Fibroblast of upper back skin (primary cell): Measurements from ENCODE around the gene CCDC82.

Experiments
- DNase-seq: peaks from one replicate; pipeline ENCODE4 v3.0.0-alpha.2; 2013

The CCDC82 gene

DNA sequence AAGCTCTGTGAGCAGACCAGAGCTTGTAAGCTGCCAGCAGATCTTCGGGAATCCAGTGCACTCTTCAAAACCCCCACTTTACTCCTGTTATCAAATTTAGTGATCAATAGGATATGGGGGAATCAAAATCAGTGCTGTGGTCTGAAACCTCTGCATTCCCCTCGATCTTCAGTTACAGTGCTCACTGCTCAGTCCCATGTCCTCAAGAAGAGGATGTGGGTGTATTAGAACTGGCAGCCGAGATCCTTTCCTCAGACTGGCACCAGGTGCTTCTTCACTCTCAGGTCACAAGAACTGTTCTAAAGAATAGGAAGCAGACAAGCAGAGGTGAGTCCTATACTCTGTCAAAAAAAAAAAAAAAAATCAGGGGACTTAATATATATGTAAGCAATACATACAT is 31.4 kb downstream of the CCDC82 start:
- no peak for DNase-seq

DNA sequence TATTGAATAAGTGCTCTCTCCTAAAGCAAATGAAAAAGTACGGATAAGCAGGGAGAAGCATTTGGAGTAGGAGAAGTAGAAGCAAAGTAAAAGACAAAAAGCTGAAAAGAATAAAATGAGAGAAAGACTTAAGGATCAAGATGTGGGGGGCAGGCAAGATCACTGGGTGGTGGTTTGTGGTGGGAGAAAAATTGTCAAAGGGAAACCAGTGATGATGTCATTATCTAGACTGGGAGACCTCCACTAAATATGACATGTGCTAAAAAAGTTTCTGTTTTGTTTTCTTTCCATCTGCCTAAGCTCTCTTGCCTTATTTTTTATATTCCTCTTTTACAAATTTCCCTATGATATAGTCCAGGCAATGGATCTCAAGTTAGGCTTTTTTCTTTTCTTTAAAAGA is 31.9 kb downstream of the CCDC82 start:
- DNase-seq: peak; percentile 6

DNA sequence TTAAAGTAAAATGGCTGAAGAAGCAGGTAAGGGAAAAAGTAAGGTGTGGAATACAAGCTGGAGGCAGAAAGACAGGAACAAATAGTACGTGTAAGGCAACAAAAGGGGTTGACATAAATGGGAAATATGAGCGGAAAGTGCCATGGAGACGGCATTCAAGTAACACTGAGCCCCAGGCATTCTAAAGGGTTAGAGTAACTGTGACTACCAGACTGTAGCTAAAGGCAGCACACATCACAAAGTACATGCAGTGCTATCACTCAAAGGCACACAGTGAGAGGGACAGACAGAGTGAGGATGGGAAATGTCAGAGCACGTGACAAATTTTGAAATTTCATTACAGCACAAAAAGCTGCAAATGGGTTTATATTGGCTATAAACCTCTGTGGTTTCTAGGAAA is 32.9 kb downstream of the CCDC82 start:
- no peak for DNase-seq

DNA sequence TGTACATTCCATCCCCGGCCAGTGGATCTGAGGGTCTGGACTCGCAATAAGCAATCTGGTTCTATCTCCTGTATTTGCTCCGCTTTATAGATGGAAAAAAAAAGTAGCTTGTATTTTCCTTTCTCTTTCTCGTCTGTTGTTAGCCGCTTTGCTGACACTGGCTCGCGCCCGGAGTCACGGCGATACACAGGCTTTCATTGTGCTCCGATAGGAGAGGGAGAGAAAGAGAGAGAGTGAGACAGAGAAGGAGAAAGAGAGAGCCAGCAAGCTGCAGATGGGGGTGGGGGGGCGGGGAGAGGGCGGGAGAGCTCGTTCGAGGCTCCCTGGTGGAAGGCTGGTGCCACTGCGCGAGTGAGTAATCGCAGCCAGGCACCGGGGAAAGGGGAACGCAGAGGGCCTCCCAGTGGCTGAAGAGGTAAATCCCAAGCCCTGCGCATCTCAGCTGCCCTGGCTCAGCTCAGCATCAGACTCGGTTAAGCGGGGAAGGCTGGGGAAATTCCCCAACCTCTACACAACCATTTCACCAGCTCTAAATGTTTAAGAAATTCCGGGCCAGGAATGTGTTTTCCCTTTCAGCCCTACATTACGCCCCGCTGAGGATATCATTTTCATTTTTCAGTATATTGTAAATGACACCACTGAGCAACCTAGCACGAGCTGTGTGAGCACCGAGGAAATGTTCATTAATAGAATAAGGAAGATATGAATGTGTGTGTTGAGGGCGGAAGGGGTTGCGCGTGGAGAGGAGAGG is 46.6 kb downstream of the CCDC82 start, which contains the start of gene MAML2:
TSS of gene MAML2 (minus strand) at position 235 of the 751 bp plus-strand sequence. CDS start 1,300 bp downstream, outside the sequence.
- DNase-seq: peak; percentile 93

DNA sequence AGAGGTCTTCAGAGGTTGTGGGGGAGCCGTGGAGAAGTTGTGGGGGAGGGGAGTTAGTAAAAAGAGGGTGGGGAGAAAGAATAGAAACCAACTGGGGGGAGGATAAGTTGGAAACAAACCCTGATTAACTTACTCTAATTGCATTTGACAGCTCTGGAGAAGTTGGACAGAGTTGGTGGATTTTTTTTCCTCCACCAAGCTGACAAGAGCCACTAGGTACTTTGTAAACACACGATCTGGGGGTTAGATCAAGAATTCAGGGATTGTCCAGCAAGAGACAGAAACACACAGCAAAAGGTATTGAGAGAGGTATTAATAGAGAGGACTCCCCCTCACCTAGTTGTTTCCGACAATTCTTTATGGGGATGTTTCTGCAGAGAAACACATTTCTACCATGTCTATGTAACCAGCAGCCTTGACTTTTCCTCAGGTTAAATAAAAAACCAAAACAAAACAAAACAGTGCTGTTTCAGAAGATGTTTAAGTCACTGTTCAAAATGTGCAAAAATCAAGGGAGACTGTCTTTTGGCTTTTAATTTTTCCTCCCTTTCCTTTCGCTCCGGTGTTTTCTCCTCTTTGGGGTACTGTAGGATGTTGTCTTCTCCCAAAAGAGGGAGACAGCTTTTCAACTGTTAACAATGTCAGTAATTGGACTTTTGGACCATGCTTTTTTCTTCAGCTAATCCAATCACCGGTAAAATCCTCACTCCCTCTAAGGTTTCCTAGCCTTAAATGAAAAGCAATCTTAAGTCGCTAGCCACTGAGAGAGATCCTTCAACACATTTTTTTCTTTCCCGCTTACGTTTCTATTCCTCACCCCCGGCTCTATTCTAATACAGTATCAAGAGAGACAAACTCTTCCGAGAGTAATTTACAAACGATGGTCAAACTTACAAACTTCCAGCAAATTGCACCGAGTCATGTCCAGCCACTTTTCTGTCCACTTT is 47.4 kb downstream of the CCDC82 start:
- DNase-seq: no peak

DNA sequence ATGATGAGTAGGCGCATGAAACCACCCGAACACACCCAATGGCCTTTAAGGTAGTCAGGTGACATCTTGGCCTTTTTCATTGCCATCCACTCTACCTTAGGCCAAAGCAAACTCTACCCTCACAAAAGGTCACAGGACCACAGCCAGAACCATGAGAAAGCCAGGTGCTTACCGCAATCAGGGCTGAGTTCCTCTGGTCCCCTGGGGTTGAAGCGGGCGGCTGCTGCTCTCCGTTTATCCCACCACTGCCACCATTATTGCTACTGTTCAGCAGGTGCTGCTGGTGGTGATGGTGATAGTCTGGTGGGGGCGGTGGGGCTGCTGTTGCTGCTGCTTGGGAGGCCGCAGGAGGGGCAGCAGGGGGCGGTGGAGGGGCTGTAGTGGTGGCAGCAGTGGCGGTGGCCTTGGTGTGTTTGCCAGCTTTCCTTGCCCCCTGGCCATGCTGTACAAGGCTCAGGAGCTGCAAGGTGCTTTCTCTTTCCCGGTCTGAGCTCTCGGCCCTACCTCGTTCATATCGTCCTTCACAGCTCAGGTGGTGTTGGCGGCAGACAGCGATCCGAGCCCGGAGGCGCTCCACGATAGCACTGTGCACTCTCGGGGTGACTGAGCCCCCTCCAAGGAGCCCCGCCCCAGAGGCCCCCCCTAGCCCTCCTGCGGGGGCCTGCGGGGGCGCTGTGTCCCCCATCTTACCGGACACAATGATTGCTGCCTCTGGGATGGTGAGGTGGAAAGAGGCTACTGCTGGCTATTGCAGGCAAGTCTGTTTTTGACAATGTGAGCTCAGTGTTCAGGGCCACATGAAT is 48.3 kb downstream of the CCDC82 start:
- peak; percentile 47 for DNase-seq

DNA sequence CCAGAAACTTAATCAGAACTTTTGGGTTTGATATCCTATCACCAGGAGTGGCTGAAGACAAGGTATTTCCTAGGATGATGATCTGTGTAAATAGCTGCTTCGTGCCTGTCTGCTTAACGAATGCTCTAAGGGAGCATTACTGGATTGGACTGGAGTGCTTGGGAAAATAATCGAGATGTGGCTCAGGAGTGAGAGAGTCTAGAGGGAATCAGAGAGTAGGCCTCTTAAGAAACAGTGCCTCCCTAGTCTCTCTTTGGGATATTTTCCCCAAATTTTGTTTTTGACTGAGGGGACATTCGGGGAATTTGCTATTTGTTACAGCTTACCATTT is 49.2 kb downstream of the CCDC82 start:
- DNase-seq: no peak

DNA sequence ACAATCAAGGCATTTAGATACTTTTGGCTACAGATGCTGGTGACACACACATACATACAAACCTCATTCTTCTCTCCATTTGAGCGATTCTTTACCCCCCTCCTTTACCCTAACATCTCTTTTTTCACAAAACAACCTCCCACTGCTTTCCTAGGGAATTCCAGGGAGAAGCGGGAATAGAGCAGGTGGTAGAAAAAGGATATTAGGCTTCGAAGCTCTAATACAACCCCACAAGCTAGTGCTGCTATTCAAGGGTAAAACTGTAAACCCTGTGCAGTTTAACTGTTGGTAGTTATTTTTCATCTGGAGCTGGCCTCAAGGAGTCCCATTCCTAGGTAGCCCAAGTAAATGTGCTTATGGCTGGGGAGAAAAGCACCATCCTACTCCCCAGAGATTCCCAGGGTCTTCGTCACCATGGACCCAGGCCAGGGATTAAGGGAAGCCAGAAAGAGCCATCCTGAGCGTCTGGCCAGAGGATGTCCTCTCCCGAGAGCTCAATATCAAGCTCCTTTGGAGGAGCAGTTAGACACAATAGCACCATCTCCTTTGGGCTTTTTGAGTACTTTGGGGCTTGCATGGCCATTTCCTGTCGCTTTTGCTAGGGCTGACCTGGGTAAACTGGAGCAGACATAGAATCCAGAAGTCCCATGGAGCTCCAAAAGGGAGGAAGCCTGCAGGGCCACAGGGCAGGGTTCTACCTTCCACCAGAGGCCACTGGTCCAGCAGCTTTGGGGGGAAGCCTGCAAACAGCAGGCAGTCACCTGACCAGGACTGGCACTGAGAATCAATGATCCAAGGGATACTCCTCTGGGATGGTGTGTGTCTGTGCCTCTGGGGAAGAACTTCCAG is 49.8 kb downstream of the CCDC82 start:
- DNase-seq: no peak

DNA sequence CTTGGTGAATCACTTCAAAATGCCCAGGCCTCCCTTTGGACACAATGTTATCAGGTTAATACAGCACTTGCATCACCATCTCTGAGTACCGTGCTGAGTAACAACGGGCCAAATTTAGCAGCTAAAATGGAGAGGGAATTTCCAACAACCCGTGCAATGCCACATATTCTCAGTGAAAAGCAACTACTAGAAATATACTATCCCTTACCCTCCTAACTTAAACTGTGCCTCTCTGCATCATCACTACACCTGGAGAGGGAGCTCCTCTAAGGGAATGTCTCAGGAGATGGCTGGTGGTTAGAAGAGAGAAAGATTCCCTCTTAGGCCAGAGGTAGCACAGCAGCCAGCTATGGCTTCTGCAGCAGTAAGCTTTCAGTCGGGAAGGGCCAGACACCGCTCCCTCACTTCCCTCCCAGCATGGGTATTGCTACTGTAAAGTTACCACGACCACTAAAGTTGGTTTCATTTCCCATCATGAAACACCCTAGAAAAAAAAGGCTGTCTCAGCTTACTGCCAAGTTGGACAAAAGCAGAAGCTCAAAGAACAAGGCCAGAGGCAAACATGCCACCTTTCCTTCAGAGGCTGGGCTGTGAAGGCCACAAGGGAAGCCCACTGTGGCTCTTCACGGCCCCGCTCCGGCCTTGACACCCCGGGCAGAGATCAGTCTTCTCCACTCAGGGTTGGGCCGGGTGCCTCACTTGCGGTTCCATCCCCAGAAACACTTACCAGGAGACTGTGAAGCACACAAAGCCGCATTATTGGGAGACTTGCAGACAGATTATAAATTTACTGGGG is 50.6 kb downstream of the CCDC82 start:
- DNase-seq: no peak

DNA sequence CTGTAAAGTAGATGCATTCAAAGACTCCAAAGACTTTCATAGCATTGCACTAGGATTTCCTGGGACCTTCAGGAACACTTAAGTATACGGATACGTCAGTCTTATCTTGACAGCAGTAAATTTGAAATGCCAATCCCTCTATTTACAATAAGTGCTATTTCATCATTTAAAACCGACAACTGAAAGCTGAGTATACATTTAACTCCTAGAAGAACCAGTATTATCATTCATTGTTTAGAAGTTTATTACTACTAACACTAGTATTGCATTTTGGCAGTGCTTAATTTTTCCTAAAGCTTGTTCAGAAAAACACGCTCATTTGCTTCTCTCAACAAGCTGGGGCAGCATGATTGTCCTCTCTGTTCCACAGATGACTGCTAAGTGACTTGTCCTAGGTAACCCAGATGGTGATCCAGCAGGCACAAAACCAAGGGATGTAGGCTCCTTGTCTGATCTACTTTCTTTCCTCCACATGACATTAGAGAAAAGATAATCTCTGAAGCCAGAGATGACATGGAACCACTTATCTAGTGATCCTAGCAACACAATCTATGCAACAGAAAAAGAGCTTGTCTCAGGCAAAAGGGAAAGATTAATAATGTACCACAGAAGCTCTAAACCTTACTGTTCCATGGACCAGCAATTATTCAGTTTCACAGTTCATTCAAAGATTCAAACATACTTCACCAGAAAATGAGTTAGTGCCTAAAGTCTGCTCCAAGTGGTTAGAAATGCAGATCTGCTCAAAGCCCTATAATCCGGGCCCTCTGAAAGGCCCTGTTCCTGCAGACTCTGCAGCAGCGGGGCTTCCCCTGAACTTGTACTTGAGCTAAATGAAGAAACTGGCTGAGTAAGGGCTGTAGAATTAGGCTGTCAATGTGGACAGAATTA is 51.9 kb downstream of the CCDC82 start:
- peak; percentile 59 for DNase-seq

DNA sequence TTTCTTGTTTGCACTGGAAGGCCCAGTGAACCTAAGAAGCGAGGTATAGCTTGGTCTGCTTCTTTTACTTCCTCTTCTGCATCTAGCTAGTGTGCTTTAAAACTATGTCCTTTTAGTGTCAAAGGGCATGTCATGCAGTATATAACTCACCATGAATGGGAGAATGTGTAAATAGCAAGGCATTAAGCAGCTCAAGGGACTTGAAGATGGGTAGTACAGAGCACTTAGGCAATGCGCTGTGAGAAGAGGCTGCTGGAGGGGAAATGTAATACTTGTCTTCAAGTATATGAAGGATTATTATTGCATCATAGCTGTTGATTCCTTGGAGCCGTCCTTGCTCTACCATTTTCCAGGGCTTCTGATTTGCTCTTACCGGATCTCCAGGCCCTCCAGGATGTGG is 54.3 kb downstream of the CCDC82 start:
- peak; percentile 65 for DNase-seq

DNA sequence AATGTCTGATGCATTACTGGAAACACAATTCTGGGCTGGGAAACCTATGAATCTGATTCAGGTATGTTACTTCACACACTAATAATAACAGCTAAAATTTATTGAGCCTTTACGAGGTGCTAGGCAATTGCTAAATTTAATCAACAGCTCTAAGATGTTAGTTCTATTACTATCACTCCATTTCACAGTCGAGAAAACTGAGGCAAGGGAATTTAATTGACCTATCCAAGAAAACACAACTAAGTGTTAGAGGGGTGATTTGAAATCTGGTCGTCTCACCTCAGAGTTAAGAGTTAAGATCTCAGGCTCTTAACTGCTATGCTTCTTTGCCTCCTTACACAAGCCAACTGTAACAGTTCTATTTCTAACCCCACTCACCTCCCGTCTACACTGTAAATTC is 55.5 kb downstream of the CCDC82 start:
- no peak for DNase-seq

DNA sequence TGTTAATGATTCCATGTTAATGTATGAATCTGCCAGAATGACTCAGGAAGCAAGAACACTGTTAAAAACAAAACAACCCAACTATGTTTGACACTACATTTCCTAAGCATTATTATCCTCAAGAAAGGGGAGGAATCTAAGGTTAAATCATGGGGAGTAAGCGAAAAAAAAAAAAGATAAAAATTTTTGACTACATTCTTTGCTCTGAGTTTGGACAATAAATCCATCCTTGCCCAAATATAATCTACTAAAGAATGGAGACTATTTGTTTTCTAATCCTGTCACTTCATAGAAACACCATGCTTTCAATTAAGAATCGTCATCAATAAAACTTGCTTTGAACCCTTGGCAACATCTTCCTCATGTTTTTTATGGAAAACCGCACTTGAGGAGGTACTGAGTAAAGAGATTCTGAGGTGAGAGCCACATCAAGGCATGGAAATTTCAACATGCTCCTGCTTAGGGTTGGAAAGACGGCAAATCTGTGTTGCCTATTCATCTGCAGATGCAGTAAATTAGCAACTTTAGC is 56.5 kb downstream of the CCDC82 start:
- peak; percentile 86 for DNase-seq

DNA sequence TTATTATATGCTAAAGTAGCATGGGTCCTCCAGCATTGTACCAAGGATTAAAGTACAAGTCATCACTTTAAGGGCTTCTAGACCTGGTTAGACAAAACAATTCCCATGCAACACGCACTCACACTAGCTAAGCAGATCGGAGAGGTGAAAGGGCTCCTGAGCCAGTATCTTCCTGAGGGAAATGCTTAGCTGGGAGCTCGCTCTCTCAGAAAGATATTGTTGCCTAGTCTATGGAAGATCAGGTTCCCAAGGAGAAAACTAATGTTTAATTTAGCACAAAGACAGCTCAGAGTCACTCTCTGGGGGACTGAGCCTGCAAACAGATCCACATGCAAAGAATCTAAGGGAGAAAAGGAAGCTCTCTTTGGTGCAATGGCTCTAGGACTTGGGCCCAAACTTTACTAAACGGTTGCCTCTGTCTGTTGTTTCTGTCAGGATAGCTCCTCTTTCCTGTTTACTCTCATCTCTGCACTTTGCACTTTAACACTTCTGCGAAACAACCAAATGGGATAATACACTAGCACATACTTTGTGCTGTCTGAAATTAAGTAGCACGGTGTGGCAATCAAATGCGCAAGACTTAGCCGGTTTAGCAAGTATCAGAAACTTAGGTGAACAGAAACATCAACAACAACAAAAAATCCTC is 57.5 kb downstream of the CCDC82 start:
- DNase-seq: no peak

DNA sequence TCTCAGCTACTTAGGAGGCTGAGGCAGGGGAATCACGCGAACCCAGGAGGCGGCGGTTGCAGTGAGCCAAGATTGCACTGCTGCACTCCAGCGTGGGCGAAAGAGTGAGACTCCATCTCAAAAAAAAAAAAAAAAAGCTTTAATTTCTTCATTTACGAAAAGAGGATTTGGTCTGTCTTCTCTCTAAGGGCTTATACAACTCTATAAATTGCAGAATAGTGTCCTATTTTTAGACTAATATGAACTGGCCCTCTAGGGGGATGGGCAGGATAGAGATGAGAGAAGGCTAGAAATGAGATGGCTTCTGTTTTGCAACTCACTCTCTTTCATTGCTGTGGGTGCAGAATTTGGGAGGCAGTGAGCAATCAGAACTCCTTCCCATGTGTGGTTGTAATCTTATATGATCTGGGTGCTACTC is 58.0 kb downstream of the CCDC82 start:
- DNase-seq: no peak

DNA sequence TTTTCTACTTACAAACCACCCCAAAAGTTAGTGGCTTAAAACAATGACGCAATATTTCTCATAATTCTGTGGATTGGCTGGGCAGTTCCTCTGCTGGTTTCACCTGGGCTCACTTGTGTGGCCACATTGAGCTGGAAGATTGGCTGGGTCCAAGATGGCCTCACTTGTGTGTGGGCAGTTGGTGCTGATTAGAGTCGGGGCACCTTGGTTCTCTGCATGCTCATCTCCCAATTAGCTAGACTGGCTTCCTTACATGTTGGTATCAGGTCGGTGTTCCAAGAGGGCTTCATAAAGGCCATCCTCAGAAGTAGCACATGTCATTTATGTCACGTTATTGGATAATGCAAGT is 59.2 kb downstream of the CCDC82 start:
- no peak for DNase-seq

DNA sequence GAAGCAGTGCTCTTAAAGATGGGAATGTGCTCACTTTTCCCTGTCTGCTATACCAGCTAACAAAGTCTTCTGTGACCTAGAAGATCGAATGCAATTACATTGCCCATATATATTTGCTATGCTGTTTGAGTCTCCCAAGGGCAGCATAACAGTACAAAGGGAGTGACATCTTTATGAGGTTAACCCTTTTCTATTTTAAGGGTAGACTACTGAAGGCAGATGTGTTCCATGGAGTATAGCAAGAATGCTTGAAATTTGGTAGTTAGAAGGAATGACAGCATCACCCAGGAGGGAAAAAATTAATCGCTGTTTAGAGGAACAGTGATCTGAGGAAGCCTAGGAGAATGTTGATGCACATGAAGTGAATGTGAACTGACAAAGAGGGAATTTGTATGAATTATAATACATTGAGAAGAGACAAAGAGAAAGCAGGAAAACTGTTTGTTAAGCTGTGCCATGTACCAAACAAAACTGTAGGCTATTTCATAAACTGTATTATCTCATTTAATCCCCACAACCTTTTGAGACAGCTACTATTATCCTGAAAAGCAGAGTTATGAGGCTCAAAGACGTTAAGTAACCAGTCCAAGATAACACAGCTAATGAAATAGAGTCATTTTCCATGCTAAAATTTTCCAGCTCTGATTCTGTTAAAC is 59.7 kb downstream of the CCDC82 start:
- DNase-seq: peak; percentile 52

DNA sequence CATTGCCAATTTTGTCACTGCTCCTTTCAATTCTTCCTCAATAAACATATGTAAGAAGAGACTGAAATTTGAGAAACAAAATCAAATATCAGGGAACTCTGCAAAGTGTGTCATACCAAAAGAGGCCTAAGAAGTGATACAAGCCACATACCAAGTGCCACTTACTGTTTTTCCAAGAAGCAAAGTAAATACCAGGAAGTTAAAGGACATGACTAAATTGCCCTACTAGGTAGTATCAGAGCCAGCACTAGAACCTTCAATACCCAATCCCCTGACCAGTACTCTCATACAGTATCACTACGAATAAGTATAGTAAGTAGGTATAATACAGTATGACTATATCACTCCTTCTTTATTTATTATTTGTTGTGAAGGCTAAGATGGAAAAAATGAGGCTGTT is 60.3 kb downstream of the CCDC82 start:
- no peak for DNase-seq

DNA sequence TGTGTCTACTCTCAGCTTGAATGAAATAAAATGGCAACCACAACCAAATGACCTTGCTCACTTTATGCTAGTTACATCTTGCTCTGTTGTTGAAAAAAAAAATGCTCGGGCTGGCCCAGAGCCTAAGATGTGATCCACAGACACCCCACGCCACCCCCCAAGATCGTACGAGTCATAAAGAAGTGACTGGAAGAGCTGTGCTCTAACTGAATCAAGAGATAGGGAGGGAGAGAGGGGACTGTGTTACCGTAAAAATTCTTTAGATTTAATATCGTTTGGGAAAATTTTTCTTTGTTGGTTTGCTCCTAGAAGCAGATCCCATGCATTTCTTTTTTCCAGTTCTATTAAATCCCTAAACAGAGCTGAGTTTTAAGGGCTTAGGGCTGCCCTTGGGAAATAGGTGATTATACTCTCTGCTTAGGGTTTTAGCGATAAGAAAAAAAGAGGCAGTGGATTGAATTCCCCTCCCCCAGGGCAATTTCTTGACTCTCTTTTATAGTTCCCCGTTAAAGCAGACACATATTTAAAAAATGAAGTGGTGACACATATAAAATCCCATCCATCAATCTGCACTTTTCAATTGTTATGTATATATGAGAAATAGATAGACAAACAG is 61.2 kb downstream of the CCDC82 start:
- peak; percentile 80 for DNase-seq
